GM18873 (cell line): ENCODE data around the gene PDHX.
A peak's percentile ranks its signal among the peaks of the same experiment; 100 is the strongest.
"Not testable (repeated sequence)": the region's sequence is repeated elsewhere in the genome, so short reads cannot be mapped to it uniquely, and the experiment has no call there.

ENCODE experiments used
- ATAC-seq: cut with Tn5 transposase; IDR thresholded peaks from one replicate; pipeline ENCODE4 v1.9.1; 2021; ENCODE audit warnings: mild to moderate bottlenecking, moderate library complexity, moderate number of reproducible peaks; ENCODE audit not compliant: unreplicated experiment, low FRiP score

Gene PDHX

DNA sequence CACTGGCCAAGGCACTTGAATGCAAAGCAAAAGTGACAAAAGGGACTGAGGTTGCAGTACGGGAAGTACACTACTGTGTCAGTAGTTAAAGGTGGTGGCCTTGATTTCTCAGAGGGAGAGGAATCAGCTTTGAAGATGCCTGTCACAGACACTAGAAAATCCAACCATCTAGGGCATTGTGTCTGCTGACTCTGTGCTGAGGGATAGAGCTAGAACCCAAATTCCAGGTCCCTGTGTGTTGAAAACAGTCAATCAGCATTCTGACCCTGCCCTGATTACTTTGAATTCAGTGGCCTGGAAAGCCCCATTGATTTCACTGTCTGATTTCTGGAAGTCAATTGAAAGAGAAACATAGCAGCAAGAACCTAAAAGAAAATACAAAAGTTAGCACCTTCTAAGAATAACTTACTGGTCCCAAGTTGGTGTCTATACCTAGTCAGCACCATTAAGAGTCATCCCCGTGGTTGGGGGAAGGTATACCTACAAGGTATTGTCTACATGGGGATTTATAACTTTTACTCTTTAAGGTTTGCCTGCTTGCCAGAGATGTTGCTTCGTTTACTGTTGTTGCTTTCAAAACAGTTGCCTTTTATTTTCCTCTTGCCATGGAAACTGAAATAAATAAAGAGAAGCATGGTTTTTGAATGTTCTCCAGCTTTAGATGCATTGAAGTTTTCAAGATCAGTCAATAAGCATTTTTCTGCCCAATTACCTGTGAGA, 97.3 kb downstream of the PDHX start:
- peak; percentile 31 for ATAC-seq

DNA sequence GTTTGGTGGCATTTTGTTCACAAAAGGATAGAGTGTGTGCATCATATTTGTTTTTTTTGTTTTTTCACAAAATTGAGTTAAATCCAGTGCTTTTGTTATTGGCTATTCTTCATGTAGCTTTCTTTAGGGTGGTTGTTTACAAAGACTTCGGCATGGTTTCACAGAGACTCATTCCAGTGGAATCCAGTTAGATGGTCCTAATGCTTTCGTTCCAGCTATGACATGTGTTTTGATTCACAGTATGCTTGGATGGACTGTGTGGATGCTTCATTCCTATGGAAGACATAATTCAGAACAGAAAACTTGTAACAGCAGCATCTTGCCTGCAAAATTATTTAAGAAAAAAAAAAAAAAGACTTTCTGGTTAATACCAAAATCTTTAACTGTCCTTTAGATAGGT, 97.9 kb downstream of the PDHX start:
- no peak for ATAC-seq

DNA sequence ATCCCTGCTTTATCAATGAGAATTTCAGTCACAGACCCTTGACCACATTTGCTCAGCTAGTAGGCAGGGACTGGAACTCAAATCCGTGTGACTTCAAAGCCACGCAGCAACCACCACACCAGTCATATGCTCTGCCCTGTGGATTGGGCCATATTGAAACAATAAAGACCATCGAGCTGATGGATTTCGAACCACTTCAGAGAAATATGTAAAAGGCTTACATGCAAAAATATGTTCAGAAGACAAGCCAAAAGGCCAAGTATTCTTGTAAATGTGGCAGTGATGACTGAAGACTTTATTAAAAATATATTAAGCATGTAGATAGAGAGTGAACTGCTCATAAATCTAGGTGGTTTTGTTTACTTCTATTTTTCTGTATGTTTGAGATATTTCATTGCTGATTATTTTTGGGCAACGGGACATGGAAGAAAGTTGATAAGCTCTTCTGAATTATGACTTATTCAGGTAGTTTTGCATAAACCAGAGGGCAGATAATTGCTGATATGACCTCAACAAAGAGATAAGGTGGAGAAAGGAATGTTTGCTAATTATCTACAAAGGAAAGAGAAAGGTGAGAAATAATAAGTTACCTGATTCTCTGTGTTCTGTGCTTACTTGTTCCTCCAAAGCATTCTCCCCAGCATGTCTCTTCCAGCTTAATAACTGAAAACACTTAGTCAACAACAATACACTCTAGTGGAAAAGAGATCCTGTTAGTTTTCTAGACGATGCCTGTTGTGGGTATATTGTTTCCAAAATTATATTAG, 99.4 kb downstream of the PDHX start:
- ATAC-seq, result no peak

DNA sequence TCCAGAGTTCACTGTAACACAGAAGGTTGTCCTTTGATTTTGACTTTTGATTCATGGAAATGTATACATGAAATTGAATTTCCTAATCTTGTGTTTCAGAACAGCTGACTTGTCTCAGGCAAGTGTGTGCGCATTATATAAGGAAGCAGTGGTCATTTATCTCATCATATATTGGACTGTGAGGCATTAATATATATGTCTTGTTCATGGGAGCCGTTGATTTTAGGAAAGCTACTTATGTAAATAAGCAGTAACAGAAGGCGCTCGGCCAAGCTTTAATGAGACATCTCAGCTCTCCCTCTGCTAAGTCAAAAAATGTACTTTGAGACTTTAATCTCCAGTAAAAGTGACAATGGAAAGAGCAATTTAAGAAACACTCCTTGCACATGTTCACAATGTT, 100.5 kb downstream of the PDHX start:
- ATAC-seq, result no peak

DNA sequence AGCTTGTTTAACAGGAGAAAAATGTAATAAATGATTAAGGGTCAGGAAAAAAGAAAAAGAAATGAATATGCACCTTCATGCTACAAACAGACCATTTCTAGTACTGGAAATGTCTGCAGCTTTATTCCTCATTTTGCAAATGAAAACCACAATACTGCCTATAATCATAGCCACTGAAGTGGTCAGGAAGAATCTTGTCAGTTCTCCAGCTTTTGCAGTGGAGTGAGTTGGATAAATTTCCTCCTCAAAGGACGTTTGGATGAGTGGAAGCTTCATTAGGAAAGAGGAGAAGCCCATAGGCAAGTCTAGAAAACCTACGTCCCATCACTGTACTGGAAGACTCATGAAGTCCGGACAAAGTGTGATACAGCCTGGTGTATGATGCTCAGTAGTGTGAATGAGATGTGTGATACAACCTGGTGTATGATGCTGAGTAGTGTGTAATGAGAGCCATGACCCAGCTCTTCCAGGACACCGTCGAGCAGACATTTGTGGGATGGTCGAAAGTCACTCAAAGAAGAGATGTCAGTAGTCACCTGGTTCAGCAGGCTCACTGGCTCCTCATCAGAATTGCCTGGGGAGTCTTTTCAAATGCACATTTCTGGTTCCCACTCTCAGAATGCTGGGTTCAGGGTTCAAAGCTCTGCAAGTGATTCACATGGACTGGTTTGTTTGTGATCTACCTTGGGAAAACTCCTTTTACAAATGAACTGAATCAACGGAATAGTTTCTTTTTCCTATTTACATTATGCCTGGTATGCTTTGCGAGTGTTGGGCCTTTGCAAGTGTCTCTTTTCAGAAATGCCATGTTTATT, 101.3 kb downstream of the PDHX start:
- no peak for ATAC-seq

DNA sequence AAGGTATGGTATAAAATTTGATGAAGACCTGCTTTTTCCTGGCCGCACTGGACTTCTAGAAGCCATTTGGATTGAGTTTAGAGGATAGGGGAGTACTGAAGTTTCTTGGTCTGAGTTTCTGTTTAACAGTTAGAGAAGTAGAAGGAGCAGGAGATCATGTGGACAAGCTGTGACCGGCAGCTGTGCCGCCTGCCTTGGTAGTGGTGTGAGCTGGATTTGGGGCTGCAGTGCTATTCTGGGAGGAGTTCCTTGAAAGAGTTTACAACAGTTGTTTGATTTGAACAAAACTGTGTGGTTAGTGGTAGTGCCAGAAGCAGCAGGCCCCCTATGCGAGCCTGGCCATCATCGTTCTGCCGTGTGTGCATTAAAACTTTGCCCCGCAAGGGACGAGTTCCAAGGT, 105.2 kb downstream of the PDHX start:
- no peak for ATAC-seq

DNA sequence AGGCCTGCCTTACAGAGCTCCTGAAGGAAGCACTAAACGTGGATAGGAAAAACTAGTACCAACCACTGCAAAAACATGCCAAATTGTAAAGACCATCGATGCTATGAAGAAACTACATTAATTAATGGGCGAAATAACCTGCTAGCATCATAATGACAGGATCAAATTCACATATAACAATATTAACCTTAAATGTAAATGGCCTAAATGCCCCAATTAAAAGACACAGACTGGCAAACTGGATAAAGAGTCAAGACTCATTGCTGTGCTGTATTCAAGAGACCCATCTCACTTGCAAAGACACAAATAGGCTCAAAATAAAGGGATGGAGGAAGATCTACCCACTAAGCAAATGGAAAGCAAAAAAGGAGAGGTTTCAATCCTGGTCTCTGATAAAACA, 107.5 kb downstream of the PDHX start:
- not testable (repeated sequence) for ATAC-seq

DNA sequence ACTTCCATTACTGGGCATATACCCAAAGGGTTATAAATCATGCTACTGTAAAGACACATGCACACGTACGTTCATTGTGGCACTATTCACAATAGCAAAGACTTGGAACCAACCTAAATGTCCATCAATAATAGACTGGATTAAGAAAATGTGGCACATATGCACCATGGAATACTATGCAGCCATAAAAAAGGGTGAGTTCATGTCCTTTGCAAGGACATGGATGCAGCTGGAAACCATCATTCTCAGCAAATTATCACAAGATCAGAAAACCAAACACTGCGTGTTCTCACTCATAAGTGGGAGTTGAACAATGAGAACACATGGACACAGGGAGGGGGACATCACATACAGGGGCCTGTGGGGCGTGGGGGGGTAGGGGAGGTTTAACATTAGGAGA, 111.6 kb downstream of the PDHX start:
- ATAC-seq, result not testable (repeated sequence)

DNA sequence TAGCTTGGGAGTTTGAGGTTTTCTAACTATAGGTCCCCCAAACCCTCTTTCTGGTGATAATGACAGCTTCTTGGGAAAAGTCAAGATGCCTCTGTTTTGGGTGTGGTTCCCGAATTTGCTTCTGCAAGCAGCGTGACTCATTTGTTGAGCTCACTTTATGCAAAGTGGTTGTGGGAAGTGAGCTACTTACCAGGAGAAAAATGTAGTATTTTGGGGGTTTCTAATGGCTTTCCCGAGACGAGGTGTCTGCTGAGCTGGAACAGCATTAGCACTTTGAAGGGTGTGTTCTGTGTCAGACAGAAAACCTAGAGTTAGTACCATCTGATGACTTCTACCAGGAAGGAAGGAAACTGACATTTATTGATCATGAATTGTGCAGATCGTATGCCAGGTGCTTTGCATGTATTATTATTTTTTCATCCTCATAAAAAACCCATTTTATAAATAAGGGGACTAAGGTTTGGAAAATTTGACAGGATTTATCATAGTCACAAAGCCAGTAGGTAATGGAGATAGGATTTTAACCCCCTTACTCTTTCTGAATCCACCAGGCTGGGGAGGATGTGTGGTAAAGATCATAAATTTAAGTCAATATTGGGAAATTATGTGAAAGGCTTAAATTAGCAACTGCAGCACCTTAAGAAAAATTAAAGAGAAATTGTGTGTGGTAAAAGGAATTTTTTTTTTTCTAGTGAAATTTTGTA, 113.7 kb downstream of the PDHX start:
- ATAC-seq, result peak; percentile 76

DNA sequence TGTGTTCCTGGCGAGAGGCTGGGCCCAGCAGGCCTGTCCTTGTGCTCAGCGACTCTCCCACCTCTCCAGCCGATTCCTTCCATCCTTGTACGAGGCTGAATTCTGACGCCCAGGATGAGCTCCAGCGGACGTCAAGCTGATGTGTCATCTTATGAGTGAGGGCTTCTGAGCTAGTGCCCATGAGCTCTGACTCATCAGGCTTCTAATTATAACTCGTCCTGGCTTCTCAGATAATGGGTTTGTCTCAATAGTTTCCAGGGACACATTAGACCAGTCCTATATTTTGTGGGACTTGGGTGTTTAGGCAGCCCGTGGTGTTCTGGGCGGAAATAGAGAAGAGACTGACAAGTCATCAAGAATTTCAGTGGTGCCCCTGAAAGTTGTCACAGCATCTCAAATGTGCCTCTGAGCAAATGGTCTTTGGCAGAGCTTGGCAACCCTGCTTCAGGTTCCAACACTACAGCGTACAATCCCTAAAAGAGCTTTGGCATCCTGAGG, 114.3 kb downstream of the PDHX start:
- ATAC-seq, result no peak

DNA sequence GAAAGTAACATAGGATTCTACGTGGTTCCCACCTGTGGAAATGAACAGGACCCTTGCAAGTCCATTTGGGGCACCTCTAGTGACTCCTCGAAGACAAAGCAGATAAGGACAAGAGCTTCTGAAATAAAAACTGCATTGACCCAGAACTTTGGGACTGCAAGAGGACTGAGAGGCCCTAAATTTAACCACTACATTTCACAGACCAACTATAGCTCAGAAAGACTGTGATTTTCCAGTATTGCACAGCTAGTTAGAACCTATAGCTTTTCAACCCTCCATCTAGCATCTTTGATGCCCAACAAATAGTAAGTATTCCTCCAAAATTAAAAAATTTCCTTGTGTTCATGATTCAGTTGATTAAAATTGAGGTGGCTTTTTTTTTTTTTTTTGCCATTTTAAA, 114.9 kb downstream of the PDHX start:
- ATAC-seq, result no peak

DNA sequence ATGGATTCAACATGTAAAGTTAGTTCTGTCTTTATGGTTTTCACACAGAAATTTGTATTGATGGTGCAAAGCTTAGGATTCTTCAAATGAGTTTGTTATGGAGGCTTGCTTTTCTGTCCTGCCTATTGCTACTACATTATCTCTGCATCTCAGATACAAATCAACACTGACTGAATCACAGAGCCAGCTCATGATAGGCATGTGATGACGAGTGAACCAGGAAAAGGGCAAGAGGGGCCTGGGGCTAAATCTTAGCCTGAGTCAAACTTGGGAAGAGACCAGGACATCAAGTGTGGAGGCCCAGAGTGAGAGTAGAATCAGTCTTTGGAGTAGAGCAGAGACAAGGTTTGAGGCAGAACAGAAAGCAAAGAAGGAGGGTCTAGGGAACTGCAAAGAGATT, 115.4 kb downstream of the PDHX start:
- ATAC-seq, result no peak

DNA sequence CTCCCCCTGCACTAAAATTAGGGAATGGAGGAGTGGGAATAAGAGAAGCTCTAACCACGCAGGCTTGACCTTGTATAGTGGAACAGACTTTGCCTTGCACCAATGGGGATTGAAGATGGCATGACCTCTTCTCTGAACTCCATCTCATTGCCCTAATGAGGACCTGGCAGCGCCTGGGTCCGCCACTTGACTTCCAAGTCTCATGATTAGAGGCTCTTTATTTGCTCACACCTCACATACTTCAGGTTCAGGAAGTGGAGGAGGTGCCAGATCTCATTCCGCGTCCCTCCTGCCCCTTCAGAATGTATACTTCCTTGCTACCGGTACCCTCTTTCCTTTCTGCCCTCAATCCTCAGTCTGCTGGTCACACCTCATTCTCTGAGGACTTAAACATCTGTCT, 116.6 kb downstream of the PDHX start:
- ATAC-seq, result no peak

DNA sequence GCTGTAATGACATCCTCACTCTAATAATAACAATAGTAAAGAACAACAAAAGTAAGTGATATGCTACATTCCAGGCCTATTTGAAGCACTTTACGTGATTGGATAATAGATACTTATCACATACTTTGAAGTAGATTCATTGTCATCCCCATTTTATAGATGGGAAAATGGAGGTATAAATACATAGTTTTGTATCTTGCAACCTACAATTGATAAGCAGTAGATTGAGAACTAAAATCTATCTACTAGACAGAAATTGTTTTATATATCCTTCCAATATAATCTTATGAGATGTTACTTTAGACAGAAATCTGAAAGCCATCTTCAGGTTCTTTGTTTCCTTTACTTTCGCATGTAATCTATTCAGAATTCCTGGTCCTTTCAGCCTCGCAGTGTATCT, 118.0 kb downstream of the PDHX start:
- no peak for ATAC-seq

DNA sequence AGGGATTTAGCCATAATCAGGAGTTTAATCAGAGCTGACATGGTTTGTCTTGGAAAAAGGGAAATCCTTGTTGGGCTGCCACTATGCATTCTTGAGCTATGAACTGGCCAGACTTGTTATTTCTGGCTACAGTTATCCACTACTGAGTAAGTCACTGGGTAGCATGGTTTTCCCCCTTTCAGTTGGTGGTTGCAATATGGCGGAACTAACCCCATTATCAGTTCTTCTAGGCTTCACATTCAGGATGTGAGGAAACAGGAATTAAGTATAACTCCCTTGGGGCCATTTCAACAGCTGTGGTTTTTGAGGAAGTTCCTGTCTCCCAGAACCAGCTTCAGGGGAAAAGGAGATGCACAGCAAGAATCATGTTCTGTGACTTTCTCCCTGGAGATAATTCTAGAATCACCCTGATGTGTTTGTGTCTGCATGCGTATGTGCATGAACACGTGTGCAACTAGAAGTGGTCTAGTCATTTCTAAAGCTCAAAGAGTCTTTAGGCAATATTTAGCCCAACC, 119.5 kb downstream of the PDHX start:
- ATAC-seq, result no peak

DNA sequence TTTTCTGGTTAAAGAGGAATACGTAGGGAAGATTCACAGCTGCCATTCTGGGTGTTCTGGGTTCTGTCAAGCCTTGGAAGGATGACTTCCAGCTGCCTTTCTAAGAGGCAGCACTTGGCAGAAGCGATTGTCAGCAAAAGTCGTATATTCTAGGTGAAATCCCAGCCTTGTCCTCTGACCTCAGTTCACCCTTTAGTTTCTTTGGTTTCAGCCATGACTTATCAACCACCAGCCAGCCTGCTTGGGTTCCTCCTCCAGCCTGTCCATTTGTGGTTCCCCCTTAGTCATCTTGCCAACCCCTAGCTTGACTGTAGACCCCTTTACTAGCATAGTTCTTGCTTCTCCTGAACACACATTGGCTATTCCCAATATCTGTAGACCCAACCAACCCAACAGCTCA, 120.2 kb downstream of the PDHX start:
- ATAC-seq, result no peak

DNA sequence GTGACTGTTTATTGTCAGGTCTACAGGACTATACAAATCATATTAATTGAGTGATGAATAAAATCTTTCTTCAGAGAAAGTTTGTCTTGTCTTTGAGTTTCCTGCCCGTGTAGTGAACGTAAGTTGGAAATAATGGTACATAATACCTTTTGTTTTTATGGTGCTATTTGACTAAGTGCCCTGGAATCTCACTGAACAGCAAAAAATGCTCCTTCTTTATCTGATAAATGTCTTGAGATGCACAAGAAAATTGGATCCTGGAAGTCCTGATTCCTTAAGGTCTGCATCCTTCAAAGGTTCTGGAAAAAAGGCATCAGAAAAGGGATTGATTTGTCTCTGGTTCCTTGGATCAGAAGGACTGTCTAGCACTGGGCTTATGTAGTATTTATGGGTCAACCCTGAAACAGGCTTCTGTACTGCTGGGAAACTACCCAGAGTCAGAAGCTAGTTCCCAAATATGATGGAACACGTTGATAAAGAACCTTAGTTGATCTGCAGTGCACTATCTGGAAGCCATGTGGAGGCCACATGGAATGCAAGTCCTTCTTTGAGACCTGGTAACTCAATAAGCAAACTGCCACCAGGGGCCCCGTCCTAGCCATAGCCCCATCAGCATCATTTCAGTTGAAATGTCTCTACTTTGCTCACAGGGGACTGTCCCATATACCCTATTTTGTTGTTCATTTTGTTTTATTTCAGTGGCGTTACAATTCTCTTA, 122.0 kb downstream of the PDHX start:
- no peak for ATAC-seq

DNA sequence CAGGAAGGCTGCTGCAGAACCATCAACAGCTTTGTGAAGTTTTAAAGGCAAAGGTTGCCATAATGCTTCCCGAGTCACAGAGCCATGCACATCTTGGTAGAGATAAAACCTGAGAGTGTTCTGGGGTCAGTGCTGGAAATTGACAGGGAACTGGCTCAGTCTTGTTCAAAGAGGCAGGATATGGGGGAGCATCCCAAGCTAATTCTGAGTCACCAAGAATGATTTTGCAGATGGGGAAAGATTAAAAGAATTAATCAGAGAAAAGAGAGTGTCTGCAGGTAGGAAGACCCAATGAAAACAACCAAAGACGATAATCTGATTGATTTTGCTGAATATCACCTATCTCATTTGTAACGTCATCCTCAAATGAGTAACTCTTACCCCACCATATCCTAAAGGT, 122.7 kb downstream of the PDHX start:
- no peak for ATAC-seq

DNA sequence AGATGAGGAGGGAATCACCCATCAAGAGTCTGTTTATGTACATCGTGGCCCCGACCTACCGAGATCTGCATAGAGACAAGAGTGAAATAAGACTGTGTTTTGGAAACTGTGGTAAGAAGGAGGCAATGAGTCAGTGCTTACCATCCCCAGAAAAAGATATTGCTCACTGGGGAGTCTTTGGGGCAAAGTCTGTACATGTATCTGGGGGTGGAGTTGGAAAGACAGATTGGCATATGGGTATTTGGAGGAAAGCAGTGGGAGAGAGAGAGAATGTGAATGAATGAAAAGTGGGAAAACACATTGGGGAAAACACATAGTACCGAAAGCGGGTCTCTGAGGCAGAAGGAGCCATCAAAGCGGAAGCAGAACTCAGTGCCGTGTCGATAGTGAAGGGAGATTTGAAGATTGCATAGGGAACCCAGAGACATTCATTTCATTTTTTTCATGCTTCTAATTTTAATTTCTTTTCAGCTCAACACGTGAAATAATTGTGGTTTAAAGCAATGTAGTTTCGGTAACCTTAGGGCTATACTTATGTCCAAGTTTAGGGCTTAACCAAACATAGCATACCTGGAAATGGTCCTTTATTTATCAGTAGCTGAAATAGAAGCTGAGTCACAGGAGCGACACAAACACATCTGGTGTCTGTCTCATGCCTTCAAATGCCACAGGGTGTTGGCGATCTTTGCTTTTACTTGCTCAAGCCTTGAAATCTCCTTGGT, 124.0 kb downstream of the PDHX start:
- ATAC-seq, result peak; percentile 73
